Stimulated activated CD8-positive, alpha-beta memory T cell treated with anti-CD3 and anti-CD28 coated beads, Interleukin-7, amount 100 ng/mL, for 4 hours (primary cell): ENCODE data around the gene PLA2G5.
"Not testable (repeated sequence)": the region's sequence is repeated elsewhere in the genome, so short reads cannot be mapped to it uniquely, and the experiment has no call there.

Experiments
- DNase-seq, 2 donors: peaks; one replicate each; pipeline ENCODE4 v3.0.0-alpha.2; 2020; ENCODE audit warnings: low read depth in 2 of 2

PLA2G5 gene, protein sequence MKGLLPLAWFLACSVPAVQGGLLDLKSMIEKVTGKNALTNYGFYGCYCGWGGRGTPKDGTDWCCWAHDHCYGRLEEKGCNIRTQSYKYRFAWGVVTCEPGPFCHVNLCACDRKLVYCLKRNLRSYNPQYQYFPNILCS

DNA sequence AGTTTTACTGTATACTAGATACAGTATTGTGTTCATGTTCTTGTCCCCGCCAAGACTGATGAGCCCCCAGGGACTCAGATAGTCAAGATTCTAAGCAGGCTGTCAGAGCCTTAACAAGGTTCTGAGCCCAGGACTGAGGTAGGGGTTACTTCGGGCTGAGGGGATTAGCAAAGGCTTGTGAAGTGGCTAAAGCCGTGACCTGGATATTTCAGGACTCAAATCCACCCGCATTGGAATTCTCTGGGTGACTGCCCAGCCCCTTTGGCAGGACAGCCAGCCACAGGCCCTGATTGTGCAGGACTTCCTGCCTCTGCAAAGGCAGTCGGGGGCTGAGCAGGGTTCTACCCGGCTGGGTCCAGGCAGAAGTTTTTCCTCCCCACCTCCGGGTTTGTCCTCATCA is at the start of gene PLA2G5:
PLA2G5 (plus strand) TSS at position 321 of the 400 bp plus-strand sequence. CDS start 14,637 bp downstream, outside the sequence.
- no peak for DNase-seq

DNA sequence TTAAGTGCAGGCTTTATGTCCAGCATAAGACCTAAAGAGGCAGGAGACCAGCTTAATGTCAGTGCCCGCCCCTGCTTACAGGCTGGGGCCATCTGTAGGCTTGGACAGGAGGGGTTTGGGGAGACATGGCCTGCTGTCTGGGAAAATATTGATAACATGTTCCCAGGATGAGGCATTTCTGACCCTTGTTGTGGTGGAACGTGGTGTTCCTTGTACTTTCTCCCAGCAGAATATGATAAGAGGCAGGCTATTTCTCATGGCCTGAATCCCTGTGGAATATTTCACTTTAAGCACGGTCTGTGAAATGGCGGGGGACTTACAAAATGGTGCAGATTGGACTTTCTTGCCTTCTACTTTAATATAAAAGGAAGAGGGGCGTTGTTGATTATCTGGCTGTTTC is 41.9 kb upstream of the PLA2G5 start:
- no peak for DNase-seq

DNA sequence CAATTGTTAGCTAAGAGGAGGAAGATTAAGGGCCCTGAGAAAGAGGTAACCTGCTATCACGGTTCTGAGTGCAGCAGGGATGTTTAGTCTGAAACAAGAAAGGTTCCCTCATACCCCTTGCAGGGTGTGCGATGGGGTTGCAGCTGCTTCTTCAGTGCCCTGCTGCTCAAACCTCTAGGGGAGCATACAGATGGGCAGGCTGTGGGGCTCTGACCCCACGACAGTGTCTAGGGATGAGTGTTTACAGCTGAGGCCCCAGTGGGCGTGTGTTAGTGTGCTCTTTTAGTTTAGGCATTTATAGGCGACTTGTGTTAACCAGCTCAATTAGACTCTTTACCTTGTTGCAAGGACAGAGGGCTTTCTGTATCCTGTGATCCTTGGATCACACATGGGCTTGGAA is 41.3 kb upstream of the PLA2G5 start:
- no peak for DNase-seq

DNA sequence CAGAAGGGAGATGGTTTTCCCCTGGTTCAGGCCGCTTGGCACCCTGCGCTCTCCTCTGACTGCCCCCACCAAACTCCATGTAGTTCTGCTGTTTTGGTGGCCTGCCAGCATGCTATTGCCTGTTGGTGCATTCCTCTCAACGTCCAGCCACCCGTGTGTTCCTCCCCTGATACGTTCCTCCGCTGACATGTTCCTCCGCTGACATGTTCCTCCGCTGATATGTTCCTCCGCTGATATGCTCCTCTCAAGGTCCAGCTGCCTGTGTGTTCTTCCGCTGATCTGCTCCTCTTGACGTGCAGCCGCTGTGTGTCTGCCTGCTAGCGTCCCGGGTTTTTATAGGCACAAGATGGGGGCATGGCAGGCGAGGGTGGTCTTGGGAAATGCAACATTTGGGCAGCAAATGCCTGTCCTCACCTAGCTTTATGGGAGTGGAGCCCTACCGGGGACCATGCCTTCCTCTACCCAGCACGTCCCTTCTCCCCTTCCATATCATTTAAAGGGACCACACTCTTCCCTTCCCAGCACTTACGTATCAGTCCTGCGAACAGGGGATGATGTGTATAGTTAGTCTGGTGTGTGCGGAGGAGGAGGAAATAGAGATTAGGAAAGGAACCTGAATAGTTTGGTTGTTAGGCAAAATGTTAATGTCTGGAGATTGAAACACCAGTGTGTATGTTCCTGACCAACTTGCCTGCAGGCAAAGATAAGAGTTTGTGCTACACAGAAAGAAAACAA is 40.6 kb upstream of the PLA2G5 start:
- DNase-seq, result no peak

DNA sequence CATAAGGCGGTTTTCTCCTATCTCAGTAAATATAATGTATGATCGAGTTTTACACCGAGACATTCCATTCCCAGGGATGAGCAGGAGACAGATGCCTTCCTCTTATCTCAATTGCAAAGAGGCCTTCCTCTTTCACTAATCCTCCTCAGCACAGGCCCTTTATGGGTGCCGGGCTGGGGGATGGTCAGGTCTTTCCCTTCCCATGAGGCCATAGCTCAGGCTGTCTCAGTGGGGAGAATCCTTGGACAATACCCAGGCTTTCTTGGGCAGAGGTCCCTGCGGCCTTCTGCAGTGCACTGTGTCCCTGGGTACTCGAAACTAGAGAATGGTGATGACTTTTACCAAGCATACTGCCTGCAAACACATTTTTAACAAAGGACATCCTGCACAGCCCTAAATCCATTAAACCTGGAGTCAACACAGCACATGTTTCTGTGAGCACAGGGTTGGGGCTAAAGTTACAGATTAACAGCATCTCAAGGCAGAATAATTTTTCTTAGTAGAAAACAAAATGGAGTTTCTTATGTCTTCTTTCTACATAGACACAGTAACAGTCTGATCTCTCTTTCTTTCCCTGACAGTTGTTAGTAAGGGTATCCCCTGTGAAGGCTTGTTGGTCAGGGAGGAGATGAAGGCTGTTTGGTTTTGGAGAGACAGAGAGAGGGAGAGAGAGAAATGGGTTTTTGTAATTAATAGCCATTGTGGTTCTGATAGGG is 39.4 kb upstream of the PLA2G5 start:
- DNase-seq, result not testable (repeated sequence)

DNA sequence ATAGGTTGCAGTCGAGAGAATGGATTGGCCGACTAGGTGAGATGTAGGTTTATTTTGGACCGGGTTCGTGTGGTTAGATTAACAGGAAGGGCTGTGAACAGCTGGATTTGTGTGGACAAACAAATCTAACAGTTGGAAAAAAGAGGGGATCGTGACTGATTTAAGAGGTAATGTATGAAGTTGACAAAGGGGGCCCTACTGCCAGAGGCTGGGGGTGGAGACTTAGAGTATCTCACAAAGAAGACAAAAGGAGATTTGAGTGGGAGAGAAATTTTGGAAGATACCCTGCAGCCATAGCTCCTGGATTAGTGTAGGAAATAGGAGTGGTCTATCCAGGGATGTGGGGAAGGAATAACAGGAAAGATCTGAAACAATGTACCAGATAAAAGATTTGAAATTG is 38.8 kb upstream of the PLA2G5 start:
- no peak for DNase-seq

DNA sequence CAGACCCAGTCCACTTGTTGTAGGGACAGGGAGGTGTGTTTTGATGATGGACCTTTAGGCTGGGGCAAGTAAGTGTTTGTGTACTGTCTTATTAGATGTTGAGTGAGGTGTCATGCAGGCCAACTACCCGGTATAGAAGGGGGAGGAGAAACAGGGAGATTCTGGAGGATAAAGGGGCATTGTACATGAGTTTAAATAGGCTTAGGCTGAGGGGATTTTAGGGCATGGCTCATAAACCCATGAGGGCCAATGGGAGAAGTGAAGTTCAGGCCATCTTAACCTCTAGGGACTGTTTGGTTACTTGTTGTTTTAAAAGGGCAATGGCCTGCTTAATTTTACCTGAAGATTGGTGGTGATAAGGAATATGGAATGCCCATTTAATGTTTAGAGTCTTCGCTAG is 38.2 kb upstream of the PLA2G5 start:
- no peak for DNase-seq

DNA sequence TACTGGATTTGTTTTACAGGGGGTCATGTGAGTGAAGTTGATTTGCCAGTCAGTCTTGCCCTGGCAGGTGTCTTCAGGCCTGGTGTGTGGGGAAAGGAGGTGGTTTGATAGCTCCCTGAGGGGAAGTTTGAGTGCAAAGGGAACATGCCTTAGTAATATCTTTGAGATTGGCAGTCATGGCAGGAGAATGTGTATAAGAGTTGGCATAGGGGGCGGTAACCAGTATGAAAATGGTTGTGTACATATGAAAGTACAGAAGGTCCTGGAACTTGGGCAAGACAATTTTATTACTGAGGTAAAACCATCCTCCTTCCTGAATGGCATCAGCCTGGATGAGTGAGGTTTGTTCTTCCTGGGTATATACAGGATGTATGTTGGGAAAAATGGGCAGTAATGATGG is 37.6 kb upstream of the PLA2G5 start:
- no peak for DNase-seq

DNA sequence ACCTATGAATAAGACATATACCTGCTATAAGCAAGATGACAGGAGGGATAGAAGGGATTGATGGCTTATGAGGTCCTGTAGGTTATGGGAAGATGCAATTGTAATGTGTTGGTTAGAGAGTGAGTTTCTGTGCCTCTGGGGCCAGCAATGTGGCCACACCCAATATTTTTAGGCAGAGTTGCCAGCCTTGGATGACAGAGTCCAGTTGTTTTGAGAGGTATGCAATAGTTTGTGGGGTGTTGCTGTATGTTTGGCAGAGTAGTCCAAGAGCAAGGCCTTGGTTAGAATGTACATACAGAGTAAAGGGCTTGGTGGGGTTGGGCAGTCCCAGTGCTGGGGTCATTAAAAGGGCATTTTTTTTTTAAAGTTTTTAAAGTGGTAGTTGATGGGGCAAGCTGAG is 36.6 kb upstream of the PLA2G5 start:
- no peak for DNase-seq

DNA sequence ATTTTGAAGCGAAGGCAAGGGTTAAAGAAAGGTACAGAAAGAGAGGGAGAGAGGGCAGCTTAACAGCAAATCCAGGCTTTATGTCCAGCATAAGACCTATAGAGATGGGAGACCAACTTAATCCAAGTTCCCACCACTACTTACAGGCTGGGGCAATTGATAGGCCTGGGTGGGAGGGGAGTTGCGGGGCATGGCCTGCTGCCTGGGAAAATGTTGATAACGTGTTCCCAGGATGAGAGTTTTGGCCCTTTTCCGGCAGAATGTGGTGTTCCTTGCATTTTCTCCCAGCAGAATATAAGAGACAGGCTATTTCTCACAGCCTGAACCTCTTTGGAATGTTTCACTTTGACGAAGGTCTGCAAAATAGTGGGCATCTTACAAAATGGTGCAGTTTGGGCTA is 34.9 kb upstream of the PLA2G5 start:
- no peak for DNase-seq

DNA sequence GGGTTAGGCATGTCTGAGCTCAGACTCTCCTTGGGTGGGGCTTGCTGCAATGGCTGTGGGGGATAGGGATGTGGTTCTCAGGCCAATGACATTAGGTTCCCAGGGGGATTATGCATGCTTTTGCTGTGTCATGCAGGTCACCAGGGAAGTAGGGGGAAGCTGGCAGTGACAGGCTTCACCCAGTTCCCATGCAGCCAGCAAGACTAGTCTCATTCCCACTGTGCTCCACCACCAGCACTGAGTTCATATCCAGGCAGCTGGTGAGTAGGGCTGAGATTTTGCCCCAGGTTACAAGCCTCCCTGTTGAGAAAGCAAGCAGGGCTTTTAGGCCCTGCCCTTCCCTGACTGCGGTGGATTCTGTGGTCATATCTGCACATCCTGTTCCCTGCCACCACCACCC is 32.1 kb upstream of the PLA2G5 start:
- DNase-seq, result no peak

DNA sequence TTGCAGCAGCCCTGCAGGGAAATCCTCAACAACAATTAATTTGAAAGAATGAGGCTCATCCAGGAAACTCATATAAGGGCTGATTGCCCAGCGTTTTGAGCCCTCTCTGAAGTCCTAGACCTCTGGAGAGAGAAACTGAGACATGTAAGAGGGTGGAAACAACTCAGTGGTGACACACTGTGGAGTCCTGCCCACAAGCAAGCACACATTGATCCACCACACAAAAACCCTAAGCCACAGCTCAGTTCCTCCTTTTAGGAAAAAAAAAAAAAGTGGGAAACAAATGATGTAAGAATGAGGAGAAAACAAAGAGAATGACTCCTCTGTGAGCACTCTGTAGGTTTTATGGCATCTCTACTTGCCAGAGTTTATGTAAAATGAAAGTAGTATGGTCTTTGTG is 22.9 kb upstream of the PLA2G5 start:
- no peak for DNase-seq

DNA sequence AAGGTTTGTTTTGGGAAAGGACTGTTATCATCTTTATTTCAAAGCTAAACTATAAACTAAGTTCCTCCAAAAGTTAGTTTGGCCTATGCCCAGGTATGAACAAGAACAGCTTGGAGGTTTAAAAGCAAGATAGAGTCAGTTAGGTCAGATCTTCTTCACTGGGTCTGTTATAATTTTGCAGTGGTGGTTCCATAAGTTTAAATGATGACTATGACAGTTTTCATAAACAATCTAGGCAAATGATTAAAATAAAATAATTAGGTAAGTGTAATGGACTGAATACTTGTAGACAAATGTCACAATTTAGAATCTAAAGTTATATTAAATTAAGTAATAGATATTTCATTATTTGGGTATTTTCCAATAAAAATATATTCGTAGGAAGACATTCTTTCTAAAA is 21.4 kb upstream of the PLA2G5 start:
- DNase-seq, result no peak

DNA sequence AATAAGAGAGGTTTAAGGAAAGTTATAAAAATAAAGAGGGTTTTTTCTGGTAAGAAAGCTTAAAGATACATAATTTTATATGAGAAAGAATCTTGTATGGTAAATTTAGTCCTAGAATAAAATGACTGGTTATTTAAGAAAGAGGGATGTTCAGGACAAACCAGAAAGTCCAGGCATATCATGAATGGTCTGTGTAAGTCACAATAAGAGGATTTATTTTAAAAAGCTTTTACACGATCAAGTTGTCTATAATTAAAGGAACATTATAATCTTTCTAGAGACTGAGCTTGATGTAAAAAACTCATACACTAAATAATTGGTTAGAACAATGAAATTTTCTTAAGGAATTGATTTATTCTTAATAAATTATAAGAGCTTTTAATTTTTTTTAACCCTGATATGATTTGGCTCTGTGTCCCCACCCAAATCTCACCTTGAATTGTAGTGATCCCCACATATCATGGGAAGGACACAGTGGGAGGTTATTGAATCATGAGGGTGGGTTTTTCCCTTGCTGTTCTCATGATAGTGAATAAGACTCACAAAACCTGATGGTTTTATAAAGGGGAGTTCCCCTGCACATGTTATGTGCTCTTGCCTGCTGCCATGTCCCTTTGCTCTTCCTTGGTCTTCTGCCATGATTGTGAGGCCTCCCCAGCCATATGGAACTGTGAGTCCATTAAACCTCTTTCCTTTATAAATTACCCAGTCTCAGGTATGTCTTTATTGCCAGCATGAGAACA is 20.8 kb upstream of the PLA2G5 start:
- not testable (repeated sequence) for DNase-seq

DNA sequence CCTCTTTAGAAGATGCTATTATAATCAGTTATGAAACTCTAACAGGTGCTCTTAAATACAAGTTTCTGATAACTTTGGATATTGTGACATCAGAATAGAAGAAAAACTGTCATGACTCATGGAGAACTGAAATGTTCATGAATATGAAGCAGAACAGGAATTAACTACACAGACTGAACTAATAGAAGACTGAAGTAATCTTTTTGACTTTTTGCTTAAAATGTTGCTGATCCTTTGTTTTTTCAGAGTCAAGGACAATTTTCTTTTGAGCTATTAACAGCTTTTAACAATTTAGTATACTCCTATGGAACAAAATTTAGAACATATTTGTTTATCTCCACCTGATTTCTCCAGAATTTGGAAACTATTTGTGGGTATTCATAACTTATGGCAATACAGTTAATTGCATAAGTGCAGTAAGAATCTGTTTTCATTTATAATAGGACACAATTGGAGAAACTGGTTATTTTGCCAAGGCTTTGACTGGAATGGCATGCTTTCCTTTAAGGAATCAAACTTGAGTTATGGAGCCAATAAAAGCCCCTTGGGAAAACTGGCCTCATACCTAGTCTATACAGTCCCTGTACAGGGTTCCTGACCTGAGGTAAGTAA is 18.7 kb upstream of the PLA2G5 start:
- no peak for DNase-seq

DNA sequence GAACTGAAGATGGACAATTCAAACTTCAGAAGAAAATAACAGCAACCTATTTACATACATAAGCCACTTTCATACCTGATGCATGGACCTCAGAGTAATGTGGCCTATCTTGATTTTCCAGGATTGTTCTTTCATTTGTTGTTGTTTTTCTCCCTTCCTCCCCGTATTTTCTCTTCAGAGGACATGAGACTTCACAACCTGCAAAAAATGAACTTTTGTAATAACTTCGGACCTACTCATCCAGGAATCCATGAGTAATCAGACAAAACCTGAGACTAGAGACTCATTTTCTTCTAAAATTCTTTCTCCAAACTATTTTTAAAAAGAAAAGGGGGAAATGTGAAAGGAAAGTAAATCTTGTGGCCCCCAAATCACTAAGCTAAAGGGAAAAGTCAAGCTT is 17.6 kb upstream of the PLA2G5 start:
- DNase-seq, result no peak

DNA sequence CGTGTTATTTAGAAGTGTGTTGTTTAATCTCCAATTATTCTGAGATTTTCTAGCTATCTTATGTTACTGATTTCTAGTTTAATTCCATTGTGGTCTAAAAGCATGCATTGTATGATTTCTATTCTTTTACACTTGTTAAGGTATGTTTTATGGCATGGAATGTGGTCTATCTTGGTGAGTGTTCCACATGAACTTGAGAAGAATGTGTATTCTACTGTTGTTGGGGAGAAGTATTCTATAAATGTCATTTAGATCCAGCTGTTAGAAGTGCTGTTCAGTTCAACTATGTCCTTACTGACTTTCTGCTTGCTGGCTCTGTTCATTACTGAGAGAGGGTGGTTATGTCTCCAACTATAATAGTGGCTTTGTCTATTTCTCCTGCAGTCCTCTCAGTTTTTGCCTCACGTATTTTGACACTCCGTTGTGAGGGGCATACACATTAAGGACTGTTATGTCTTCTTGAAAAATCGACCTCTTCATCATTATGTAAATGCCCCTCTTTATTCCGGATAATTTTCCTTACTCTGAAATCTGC is 12.0 kb upstream of the PLA2G5 start:
- no peak for DNase-seq

DNA sequence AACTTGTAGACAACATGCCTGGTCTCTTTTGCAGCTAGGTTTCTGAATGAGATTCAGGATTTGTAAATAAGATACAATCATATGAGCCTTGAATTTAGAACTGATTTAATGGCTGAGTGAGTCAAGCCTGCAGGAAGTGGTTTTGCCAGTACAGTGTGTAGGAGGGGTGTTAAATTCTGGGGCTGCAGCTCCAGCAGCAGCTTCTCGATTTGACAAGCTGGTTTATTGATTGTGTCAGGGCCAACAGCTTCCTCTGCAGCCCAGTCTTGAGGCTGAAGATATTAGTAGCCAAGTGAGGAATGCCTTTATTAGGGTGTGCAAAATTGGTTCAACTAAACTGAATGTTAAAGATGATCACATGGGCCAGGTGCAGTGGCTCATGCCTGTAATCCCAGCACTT is 11.5 kb upstream of the PLA2G5 start:
- peak; percentile 26 to 29 for DNase-seq

DNA sequence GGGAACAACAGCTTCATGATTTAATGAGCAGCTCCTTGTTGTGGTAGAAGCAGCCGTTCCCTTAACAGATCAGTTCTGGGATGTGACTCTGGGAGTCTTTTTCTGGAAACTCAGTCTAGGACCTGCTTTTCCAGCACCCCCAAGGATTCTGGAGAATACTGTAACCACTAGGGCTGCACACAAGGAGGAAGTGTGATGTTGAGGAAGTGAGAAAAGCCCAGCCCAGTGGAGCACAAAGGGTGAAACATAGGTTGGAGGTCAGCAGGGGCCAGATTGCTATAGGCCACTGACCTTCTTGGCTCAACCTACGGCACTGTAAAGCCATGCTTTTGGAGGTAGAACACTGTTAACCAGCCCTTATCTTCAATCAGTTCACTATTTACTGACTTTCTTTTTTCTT is 10.1 kb upstream of the PLA2G5 start:
- no peak for DNase-seq

DNA sequence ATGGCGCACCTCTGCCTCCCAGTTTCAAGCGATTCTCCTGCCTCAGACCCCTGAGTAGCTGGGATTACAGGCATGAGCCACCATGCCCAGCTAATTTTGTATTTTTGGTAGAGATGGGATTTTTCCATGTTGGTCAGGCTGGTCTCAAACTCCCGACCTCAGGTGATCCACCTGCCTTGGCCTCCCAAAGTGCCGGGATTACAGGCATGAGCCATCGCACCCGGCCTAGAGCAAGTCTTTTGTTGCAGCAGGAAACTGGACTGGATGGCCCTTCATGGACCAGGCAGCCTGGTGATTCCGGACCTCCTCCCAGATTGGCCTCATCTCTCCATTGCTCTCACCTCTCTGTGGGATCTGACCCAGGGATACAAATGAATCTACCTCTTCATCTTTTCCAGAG is 9.2 kb upstream of the PLA2G5 start:
- DNase-seq, result not testable (repeated sequence)

DNA sequence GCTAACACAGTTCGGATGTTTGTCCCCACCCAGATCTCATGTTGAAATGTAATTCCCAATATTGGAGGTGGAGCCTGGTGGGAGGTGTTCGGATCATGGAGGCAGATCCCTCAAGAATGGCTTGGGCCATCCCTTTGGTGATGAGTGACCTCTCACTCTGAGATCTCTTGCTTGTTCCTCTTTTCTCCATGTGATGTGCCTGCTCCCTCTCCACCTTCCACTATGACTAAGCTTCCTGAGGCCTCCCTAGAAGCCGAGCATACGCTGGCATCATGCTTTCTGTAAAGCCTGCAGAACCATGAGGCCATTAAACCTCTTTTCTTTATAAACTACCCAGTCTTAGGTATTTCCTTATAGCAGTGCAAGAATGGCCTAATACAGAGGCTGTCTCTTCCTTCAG is 8.1 kb upstream of the PLA2G5 start:
- no peak for DNase-seq

DNA sequence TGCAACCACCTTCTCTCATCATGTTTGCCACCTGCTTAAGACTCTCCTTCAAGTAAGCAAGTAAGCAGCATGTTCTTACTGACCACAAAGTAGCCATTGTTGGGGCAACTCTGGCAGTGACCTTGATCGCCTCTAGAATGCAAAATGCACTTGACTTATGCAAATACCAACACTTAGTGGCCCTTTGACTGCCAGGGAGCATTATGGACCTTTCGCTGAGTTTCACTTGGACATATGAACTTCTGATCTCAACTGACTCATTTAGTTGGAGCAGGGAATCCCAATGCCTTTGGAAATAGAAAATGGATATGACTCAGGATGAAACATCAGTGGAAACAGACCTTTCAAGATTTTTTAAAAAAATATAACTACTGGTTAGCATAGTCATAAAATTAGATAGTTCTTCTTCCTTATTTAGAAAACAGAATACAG is 6.1 kb upstream of the PLA2G5 start:
- DNase-seq, result no peak
